IPS DF 4.7 (cell line): ENCODE results near the gene REC8.
"Not testable (repeated sequence)": the region's sequence is repeated elsewhere in the genome, so short reads cannot be mapped to it uniquely, and the experiment has no call there.

Experiments
- DNase-seq: peaks from one replicate; pipeline ENCODE4 v3.0.0-alpha.2; 2013; ENCODE audit warnings: low spot score; ENCODE audit errors: extremely low read depth

REC8 gene

DNA sequence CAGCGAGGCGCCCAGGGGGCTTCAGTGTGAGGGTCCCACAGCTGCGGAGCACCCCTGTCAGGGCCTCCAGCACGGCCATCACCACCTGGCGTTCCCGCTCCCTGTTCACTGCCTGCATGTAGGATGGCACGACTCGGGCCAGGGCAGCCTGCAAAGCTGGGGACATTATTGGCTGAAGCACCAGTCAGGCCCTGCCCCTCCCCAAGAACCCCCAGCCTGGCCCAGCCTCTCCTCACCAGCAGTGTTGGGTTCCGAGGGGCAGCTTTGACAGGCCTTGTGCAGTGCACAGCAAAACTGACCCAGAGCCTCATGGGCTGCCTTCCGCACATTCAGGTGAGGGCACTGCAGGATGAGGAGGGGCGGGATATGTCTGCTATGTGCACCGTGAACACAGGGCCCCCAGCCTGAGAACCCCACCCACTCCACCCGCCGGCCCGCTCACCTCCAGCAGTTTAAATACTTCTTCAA is 11.2 kb downstream of the REC8 start:
- DNase-seq: no peak

DNA sequence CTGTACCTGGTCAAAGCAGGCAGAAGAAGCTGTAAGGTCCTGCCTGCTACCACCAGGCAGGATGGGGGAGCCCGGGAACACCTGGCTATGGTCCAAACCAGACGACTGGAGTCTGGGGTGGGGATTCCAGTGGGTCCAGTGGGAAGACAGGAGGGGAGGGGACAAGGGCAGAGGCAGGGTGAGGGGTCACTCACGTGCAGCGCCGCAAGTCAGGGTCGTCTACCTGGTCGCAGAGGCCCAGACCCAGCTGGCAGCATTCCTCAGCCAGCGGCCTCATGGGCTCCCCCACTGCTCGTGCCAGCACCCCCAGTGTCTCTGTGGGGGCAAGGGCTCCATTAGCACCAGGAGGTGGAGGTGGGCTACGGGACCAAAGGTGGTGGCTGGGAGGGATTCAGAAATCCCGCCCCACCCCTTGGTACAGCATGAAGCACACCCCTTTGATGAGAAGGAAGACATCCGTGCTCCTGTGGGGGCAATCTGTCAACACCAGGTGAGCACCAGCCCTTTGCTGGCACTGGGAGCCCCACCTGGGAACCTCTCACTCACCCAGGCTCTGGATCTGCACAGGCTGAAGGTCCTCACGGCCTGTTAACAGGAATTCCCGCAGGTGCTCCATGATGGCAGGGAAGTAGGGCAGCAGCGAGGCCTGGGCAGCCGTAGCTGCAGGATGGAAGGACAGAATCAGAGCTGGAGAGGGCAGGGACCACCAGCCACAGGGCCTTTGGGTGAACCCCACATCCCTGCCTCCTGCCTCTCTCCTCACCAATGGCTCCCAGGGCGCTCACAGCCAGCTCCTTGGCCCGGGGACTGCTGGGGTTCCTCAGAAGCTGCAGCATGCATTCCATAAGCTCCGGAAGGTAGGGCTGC is 12.5 kb downstream of the REC8 start:
- DNase-seq: no peak

DNA sequence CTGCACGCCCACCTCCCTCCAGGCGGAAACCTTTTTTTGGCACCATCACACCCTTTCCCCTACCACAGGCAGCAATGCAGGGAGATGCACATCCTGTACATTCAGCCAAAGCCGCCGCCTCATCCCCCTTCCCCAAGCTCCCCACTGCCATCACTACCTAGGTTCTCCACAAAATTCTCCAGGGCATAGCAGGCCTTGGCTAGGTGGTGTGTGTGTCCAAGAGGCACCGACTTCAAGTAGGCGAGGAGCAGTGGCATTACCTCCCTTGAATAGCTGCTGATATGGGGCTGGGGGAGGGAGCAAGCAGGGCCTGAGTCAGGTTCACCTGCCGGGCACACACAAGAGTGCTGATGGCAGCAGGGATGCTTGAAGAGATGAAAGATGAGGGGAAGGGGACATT is 13.1 kb downstream of the REC8 start:
- DNase-seq: no peak

DNA sequence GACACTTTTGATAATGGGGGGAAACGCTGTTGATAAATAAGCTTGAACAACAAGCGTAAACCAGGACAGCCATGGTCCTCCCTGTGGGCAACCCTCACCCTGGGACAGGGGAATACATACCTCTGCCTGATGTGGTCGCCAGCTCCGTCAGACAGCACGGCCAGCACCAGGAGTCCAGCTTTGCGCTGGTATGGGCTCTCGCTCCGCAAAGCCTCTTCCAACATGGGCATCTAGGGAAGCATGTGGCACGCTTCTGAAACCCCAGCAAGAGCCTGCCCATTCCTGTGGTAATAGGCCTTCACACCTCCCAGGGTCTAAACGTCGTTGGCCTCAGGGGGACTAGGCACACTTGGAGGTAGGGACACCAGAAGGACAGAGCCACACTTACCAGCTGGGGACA is 13.9 kb downstream of the REC8 start:
- DNase-seq: no peak

DNA sequence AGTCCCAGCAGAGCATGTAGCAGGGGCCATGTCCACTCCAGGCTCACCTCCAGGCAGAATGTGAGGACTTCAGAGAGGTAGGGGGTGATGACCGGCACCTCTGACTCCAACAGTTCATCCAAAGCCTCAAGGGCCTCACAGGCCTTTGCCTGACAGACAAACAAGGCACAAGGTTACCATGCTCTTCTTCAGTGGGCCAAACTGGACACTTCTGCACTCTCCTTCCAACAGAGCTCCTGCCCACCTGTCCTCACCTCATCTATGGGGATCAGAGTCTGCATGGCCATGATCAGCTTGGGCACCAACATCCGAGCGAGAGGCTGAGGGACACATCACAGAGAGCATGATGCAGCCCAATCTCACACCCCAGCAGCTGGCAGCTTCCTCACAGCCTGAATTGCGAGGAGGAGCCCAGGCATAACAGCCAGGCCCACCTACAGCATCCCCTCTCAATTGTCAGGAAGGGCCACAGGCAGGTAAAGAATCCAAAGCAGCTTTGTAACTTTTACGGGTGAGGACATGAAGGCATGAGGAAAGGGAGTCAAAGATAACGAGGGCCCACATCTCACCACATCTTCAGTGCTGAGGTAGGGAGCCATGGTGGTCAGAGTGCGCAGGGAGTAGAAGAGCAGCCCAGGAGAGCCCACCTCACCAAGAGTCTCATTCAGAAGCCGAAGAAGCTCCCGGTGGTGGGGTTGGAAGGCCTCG is 15.1 kb downstream of the REC8 start:
- no peak for DNase-seq

DNA sequence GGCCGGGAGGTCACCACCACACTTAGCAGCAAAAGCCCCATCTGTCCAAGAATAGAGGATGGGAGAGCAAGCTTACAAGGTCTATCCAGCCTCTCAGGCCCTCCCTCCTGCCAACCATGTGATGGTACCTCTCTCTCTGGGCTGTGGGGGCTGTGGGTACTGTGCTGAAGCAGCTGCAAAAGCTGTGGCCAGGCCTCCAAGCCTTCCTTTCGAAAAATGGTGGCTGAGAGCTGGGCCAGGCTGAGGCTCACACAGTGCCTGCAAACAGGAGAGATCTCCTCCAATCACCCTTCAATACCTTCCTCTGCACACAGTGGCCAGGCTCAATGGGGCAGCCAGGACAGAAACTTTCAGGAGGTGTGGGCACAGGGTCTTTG is 15.6 kb downstream of the REC8 start:
- DNase-seq: no peak

DNA sequence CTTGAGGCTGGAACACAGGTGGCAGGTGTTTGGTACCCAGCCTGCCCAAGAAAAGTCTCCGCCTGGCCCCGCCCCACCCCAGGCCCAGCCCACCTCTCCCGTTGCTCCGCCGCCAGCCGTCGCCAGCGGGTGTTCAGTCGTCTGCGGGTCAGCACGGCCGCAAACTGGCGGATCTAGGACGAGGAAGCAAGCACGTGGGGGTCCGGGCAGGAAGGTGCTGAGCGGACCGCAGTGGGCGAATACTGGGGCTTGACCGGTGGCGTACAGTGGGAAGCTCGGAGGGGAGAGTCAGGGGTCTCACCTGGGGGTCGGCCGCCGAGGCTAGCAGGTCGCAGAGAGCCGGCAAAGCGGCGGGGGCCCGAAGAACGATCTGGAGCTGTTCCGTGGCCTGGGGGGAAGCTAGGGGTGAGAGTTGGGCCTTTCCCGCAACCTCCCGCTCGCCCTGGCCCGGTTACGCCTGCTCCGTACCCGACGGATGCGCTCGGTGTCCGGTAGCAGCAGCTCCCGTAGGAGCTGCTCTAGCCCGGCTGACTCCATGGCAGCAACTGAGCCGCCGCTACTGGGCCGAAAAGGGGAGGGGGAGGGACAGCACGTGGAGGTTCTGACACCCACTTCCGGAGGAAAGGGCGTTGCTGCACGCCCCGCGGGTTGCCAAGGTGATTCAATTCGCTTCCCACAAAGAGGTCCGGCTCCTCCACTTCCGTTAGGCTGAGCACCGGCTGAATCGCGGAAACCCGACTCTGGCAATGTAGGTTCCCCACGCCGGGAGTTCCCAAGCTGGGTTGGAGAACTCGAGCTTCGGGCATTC is 16.6 kb downstream of the REC8 start, which contains the start of gene IPO4:
TSS of gene IPO4 (minus strand) at position 566 of the 808 bp plus-strand sequence. CDS start at position 537, 29 bp downstream.
- DNase-seq: peak; percentile 94

DNA sequence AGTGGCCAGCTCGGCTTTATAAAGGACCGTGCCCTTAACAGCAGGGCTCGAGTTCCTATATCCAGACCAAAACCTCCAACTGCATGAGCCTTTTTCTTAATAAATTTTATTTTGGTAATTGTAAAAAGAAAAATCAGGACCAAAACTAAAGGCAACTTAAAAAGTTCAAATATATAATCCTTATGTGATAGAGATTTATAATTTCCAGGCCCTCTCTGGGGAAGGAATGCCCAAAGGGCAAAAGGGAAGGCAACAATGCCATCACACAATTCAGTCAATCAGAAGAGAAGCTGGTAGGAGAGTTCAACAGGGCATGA is 17.1 kb downstream of the REC8 start:
- DNase-seq: no peak

DNA sequence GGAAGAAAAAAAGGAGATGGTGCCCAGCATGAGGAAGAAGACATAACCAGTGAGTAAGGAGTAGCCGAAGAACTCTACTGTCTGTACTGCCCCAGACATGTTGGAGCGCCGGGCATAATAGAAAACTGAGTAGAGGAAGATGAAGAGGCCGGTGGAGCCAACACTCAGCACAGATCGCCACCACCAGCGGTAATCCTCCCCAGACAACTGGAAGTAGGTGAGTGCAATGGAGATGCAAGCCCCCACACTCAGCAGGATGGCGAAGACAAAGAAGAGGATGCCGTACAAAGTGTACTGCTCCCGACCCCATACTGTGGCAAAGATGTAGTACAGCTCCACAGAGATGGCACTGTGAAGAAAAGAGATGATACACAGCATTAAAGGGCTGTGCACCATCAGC is 17.6 kb downstream of the REC8 start:
- no peak for DNase-seq

DNA sequence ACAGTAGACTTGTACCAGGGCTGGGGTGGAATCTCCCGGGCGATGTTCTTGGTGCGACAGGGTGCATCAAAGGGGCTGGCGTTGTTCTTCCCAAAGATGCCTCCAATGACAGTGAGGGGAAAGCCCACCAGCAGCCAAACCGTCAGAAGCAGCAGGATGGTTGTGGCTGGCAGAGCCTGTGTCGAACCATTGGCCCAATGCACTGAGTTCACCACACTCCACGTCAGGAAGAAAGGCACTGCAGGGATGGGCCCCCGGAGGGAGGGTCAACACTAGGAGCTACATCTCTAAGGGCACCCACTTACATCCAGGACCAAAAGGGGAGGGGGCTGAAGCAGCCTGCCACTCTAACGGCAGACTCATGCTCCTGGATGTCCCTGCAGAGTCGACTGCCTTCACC is 18.5 kb downstream of the REC8 start:
- no peak for DNase-seq

DNA sequence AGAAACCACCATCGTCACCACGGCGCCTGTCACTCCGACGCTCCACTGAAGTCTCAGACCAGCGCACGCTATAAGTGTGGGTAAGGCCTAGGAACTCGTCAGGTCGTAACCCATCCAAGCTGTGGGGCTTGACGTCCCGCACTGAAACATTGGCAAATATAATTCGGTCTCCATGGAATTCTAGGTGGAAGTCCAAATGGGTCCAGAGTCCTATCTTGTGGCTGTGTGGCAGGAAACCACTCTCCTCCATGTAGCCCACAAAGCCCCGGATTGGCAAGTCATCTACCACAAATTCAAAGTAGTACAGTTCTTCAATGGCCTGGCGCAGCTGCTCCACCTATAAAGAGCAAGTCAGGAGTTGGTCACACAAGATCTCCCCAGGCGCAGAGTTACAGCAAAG is 21.1 kb downstream of the REC8 start:
- no peak for DNase-seq

DNA sequence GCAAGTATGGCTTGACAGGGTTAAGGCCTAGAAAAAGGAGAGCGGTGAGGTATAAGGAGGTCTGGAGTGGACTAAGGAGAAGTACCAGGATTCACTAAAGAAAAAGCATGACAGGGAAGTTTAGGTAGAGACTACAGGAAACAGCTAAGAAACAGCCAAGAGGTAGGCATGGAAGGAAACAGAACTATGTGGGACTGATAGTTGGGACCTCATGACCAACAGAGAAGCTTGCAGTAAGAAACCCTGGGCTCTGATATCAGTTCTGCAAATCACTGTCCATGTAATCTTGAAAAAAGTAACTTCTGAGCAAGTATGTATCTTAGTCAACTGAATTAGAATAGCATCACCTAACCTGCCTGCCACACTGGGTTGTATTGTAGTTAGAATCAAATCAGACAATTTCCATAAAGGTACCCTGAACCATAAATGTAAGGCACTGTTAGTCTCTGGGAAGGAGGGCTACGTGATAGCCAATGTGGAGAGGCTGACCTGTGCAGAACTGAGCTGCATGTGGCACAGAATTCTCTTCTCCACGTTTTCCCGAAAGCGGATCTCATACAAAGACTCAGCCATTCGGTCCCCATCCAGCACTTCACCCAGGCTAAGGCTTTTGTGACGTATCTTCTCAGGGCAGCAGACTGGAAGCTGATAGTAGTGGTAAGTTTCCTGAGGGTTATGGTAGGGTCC is 22.4 kb downstream of the REC8 start:
- DNase-seq: no peak

DNA sequence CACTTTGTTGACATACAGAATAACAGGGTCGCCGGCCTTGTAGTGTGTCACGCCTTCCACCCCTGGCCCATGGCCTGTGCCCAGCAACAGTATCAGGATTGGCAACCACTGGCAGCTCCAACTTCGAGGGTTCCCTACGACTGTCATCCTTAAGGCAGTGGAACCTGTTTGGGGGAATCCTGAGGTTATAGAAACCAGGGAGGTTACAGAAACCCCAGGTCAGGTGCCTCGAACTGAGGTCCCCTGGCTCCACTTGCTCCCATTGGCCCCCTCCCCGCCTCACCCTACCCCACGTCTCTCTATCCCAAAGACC is 22.9 kb downstream of the REC8 start:
- no peak for DNase-seq

DNA sequence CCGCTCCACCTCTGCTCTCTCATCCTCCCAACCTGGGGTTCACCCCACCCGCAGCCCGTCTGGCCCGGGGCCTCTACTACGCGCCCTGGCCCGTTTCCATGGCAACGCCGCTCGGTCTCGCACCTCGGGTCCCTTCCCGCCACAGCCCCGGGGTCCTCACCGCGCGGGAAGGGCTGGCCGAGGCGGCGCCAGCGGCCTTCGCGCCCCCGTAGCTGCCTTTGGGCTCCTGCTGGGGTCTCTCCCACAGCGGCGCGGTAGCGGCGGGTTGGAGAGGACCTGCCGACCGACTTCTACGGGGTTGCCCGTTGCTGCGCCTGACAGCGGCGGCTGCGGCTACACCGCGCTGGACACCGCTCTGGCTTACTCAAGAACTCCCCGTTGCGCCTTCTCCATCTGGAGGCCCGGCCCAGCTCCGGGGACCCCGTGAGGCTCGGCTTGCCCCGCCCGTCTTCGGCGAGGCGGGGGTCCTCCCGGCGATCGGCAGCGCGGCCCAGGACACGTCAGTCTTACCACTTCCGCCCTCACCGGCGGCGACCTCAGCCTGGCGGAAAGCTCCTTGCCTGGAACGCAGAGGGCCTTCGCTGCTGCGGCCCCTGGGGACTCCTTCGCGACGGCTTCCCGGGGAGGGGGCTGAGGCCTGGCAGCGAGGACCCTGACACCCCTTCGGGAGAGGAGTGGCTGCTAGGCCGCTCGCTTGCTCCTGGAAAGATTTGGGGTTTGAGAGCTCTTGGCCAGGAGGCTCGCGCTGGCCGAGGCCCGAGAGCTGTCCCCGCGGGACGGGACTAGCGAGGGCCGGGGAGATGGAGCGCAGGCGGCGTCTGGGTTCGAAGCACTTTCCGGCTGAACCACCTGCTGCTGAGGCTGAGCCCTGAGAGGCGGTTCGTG is 23.5 kb downstream of the REC8 start, which contains the start of gene TM9SF1:
TSS of gene TM9SF1 (minus strand) at position 256 of the 885 bp plus-strand sequence. CDS start 422 bp downstream, outside the sequence.
- no peak for DNase-seq

DNA sequence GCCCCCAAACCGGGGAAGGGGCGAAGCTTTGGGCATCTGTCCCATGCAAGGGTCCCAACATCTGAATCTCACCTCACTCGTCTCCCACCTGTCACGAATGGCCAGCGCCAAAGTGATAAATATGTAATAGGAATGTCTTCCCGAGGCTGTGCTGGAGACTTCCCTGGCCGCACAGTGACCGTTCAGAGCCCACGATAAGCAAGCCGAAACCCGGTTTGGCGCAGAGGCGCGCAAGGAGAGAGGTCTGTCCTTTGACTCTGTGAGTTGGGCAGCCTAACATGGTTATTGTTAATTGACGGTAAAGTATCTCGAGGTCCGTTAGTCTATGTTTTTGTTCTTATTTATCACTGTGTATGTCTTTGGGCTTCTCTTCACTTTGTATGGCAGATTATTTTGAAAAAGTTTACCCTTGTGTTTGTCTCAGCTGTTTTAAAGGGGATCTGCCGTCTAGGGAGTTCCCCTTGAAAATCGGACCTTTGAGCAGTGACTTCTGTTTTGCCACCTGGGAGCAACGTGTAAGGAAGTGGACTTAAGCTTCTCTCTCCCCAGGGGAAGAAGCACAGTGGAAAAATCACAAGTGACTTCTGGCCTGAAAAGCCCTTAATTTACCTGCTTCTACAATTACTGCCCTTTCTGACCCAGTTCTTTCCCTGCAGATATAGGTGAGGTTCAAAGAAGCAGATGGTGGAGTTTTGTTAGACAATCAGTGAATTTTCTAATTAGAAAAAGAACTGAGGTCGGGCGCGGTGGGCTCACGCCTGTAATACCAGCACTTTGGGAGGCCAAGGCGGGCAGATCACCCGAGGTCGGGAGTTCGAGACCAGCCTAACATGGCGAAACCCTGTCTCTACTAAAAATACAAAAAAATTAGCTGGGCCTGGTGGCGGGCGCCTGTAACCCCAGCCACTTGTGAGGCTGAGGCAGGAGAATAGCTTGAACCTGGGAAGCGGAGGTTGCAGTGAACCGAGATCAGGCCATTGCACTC is 24.5 kb downstream of the REC8 start:
- no peak for DNase-seq

DNA sequence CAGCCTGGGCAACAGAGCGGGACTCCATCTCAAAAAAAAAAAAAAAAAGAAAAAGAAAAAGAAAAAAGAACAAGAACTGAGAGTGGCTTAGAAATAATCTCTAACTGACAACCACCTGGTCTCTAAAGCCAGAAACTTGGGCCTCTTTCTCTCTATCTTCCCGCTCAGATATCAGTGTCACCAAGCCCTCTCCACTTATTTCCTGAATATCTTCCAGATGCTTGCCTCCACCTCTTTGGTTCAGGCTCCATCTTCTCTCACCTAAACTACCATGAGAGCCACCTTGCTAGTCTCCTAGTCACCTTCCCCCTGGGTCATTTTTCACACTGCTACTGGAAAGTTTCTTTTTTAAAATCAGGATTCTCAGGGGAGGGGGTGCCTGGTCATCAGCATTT is 25.2 kb downstream of the REC8 start:
- DNase-seq: no peak

DNA sequence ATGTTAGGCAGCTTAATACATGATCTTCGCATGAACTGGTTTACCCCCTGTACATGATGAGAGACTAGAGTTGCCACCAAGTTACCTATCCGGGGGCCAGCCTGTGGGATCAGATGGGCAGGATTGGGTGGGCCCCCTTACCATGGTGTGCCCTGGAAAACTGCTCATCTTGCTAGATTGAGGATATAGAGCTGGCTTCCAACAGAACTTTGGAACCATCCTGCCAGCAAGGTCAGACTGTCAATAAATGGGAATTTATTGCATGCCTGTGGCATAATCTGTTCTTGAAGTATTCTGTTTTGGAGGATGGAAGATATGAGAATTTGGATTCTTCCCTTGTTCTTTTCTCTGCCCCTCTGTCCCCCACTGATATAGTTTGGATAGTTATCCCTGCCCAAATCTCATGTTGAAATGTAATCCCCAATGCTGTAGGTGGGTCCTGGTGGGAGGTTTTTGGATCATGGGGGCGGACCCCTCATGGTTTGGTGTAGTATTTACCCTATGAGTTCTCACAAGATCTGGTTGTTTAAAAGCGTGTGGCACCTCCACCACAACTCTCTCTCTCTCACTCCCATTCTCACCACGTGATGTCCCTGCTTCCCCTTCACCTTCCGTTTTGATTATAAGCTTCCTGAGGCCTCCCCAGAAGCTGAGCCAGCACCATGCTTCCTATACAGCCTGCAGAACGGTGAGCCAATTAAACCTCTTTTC is 27.1 kb downstream of the REC8 start:
- no peak for DNase-seq

DNA sequence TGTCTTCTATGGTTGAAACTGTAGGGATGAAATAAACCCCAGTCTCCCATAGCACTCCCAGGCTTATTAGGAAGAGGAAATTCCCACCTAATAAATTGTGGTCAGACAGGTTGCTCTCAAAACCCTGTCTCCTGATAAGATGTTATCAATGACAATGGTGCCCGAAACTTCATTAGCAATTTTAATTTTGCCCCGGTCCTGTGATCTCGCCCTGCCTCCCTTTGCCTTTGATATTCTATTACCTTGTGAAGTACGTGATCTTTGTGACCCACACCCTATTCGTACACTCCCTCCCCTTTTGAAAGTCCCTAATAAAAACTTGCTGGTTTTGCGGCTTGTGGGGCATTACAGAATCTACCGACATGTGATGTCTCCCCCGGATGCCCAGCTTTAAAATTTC is 30.7 kb downstream of the REC8 start:
- DNase-seq: not testable (repeated sequence)
